CD14-positive monocyte (primary cell): ENCODE results near the gene RRP7A. TPM values are rescaled to one million over a fixed set of nuclear protein-coding genes. Genes with fewer than 3 reads are reported as not detected.
"Not testable (repeated sequence)": the region's sequence is repeated elsewhere in the genome, so short reads cannot be mapped to it uniquely, and the experiment has no call there.

ENCODE experiments used
- DNase-seq, 3 donors: peaks; one replicate each; pipeline ENCODE4 v3.0.0-alpha.2; 2011 to 2022
- H2AFZ ChIP-seq: 2 replicates; pipeline ENCODE4 v1.6.0; 2012; ENCODE audit warnings: mild to moderate bottlenecking, low read depth, low read length, inconsistent platforms; ENCODE audit not compliant: insufficient read depth, poor library complexity, severe bottlenecking
- H3K27ac ChIP-seq, 2 donors: 1 replicate in 1 of 2; 2 replicates in 1 of 2; pipeline ENCODE4 v1.5.1; 2012 to 2013; ENCODE audit warnings: low read length in 2 of 2, control low read depth in 1 of 2, inconsistent platforms in 1 of 2, low read depth in 1 of 2, mild to moderate bottlenecking in 1 of 2
- H3K27me3 ChIP-seq, 2 donors: one replicate each; pipeline versions ENCODE4 v1.6.0 to v1.6.1; 2011 to 2013; ENCODE audit warnings: low read length in 2 of 2; ENCODE audit not compliant: control insufficient read depth in 2 of 2, insufficient read depth in 2 of 2
- H3K36me3 ChIP-seq, 2 donors: replicated peaks in 1 of 2; 1 replicate in 1 of 2; 2 replicates in 1 of 2; pipeline versions ENCODE4 v1.5.1 to v1.6.1; 2012 to 2013; ENCODE audit warnings: low read length in 2 of 2, control low read depth in 1 of 2, inconsistent platforms in 1 of 2, mild to moderate bottlenecking in 1 of 2; ENCODE audit not compliant: insufficient read depth in 2 of 2, control insufficient read depth in 1 of 2
- H3K4me1 ChIP-seq, 2 donors: 1 replicate in 1 of 2; 2 replicates in 1 of 2; pipeline versions ENCODE4 v1.5.1 to v1.6.1; 2012 to 2013; ENCODE audit warnings: low read length in 2 of 2, control low read depth in 1 of 2, inconsistent platforms in 1 of 2, mild to moderate bottlenecking in 1 of 2, moderate library complexity in 1 of 2; ENCODE audit not compliant: insufficient read depth in 2 of 2, control insufficient read depth in 1 of 2
- H3K4me2 ChIP-seq: replicated peaks from 2 replicates; pipeline ENCODE3; 2012; ENCODE audit warnings: low read length, moderate library complexity, mild to moderate bottlenecking; ENCODE audit not compliant: poor library complexity, severe bottlenecking; ENCODE audit errors: extremely low read depth
- H3K4me3 ChIP-seq, 3 experiments: fragments of 200-600 bp in 1 of 3; sonication (generic) in 1 of 3; replicated peaks in 1 of 3; 1 replicate in 2 of 3; 2 replicates in 1 of 3; pipeline ENCODE4 v1.5.1; 2011 to 2013; ENCODE audit warnings: low read length in 3 of 3, mild to moderate bottlenecking in 3 of 3, control low read depth in 2 of 3, low read depth in 2 of 3, inconsistent platforms in 1 of 3, moderate library complexity in 1 of 3
- H3K79me2 ChIP-seq: 2 replicates; pipeline ENCODE4 v1.6.0; 2012; ENCODE audit warnings: mild to moderate bottlenecking, control low read depth, inconsistent platforms, low read length, moderate library complexity; ENCODE audit not compliant: insufficient read depth
- H3K9ac ChIP-seq: 2 replicates; pipeline ENCODE4 v1.6.0; 2017; ENCODE audit warnings: low read length, mild to moderate bottlenecking; ENCODE audit not compliant: insufficient read depth, poor library complexity, severe bottlenecking
- H3K9me3 ChIP-seq, 2 donors: replicated peaks in 1 of 2; 1 replicate in 1 of 2; 2 replicates in 1 of 2; pipeline versions ENCODE4 v1.5.1 to v1.6.1; 2012 to 2013; ENCODE audit warnings: low read length in 2 of 2, control low read depth in 1 of 2; ENCODE audit not compliant: control insufficient read depth in 1 of 2, insufficient read depth in 1 of 2
- H4K20me1 ChIP-seq: 2 replicates; pipeline ENCODE4 v1.6.0; 2012; ENCODE audit warnings: mild to moderate bottlenecking, low read length, control low read depth, moderate library complexity; ENCODE audit not compliant: insufficient read depth
- H3K27ac Mint-ChIP-seq, 7 donors: one replicate each; pipeline ENCODE4 v1.8.0; 2020; ENCODE audit warnings: mild to moderate bottlenecking in 7 of 7, mixed read lengths in 7 of 7, moderate library complexity in 6 of 7, inconsistent platforms in 2 of 7
- H3K27me3 Mint-ChIP-seq, 3 donors: one replicate each; pipeline ENCODE4 v1.8.0; 2021 to 2022; ENCODE audit warnings: low read depth in 3 of 3, mild to moderate bottlenecking in 3 of 3, mixed read lengths in 3 of 3, moderate library complexity in 3 of 3, inconsistent platforms in 1 of 3
- H3K36me3 Mint-ChIP-seq, 2 donors: one replicate each; pipeline ENCODE4 v1.8.0; 2020; ENCODE audit warnings: mixed read lengths in 2 of 2, inconsistent platforms in 1 of 2, mild to moderate bottlenecking in 1 of 2
- H3K4me1 Mint-ChIP-seq: one replicate; pipeline ENCODE4 v1.8.0; 2020; ENCODE audit warnings: mild to moderate bottlenecking, mixed read lengths
- H3K4me3 Mint-ChIP-seq, 2 donors: one replicate each; pipeline ENCODE4 v1.8.0; 2020; ENCODE audit warnings: mild to moderate bottlenecking in 2 of 2, mixed read lengths in 2 of 2, moderate library complexity in 1 of 2
- H3K9me3 Mint-ChIP-seq, 7 donors: one replicate each; pipeline ENCODE4 v1.8.0; 2020 to 2022; ENCODE audit warnings: mixed read lengths in 7 of 7, mild to moderate bottlenecking in 6 of 7, moderate library complexity in 6 of 7, inconsistent platforms in 2 of 7
- CTCF ChIP-seq: fragments of 200-600 bp; IDR thresholded peaks from one replicate; pipeline ENCODE4 v1.8.0; 2022; ENCODE audit warnings: antibody characterized with exemption, mild to moderate bottlenecking
- WGBS: methylation state at CpG from one replicate; pipeline ENCODE4 v1.1.5; 2013; ENCODE audit warnings: missing lambda C conversion rate; ENCODE audit not compliant: insufficient coverage; 5-methylcytosine and 5-hydroxymethylcytosine counted together
- intact Hi-C, 2 donors: fragments of 100-400 bp; cut with micrococcal nuclease; formaldehyde crosslinking; loops; one replicate each; pipeline versions ENCODE4 v1.15.0 to v1.15.1; 2023
- polyA plus RNA-seq, 3 donors: library from polyadenylated mRNA; depleted of rRNA in 1 of 3; unstranded in 2 of 3; stranded (reverse) in 1 of 3; fragments of 300-500 nt in 2 of 3; fragments of >200 nt in 1 of 3; fragmentation: Illumina TruSeq in 2 of 3; gene quantifications; 1 replicate in 2 of 3; 2 replicates in 1 of 3; pipeline ENCODE4 v1.2.3, GENCODE V29; 2012 to 2021

RRP7A gene
- polyA plus RNA-seq, 3 donors = 19.4 to 59.9 (median 29.1) TPM

- H3K27me3 Mint-ChIP-seq = no peaks in the 10 kb centered on the region
- H3K79me2 ChIP-seq = peaks cover 23% of the 10 kb centered on the region
- no peak overlapping the region for H3K4me2 ChIP-seq
- H3K27ac ChIP-seq = no peak overlapping the region
- peaks cover 5% of the 10 kb centered on the region for H4K20me1 ChIP-seq
- no peak overlapping the region for H3K9ac ChIP-seq
- peaks cover 14% of the 10 kb centered on the region for H3K4me1 Mint-ChIP-seq
- no peak for DNase-seq
- H3K27me3 ChIP-seq = no peaks in the 10 kb centered on the region
- H3K36me3 ChIP-seq = peaks cover 44 to 46% of the 10 kb centered on the region in 2 donors
- no peak overlapping the region for H2AFZ ChIP-seq
- 96% methylated on average over 14 of the region's 14 CpGs for WGBS
- no peak overlapping the region for H3K27ac Mint-ChIP-seq
- TF ChIP-seq CTCF = no peak
- H3K36me3 Mint-ChIP-seq = peaks cover 44 to 48% of the 10 kb centered on the region in 2 donors
- peaks cover 12 to 13% of the 10 kb centered on the region in 2 donors for H3K4me1 ChIP-seq
- H3K4me3 Mint-ChIP-seq = no peak overlapping the region
- no peak overlapping the region for H3K4me3 ChIP-seq
- no peaks in the 10 kb centered on the region for H3K9me3 ChIP-seq
- intact Hi-C loops = loop anchor here in 1 of 2 donors (5.0 to 10.0 kb wide), 2 partner anchors 36 to 61 kb away; partner anchors contain the start of gene SERHL2
- no peaks in the 10 kb centered on the region for H3K9me3 Mint-ChIP-seq
Observed at GRCh38 chr22:42515896-42516295, 3.7 kb downstream of the RRP7A start.

DNA sequence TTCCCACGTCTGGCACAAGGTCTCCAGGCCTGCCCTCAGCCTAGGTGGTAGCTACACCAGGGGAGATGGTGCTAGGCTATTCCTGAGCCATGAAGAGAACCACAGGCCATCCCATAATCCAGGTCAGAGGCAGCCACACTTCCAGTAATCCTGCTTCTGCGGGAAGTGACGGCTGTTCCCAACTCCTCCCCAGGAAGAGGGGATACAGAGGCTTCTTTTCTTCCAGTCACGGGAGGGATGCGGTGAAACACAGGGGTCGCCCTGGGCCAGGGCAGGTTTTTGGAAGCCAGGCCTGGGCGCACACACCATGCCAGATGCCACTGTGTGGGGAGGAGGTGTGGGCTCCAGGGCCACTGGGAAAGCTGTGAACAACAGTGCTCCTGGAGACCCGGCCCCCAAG is 4.3 kb downstream of the RRP7A start:
- Mint-ChIP-seq H3K36me3 (peaks cover 48 to 52% of the 10 kb centered on the region in 2 donors), H3K4me1 (peaks cover 14% of the 10 kb centered on the region), H3K27ac (peak overlapping the region in 1 of 7 donors; percentile 37)
- not testable (repeated sequence) for H3K4me3 Mint-ChIP-seq, H3K4me3 ChIP-seq, H3K9me3 Mint-ChIP-seq, H3K9ac ChIP-seq, H3K4me2 ChIP-seq, H3K27me3 ChIP-seq, H3K27me3 Mint-ChIP-seq, H3K27ac ChIP-seq, H2AFZ ChIP-seq, DNase-seq, H4K20me1 ChIP-seq, H3K9me3 ChIP-seq
- WGBS = 100% methylated on average over 6 of the region's 8 CpGs
- H3K79me2 ChIP-seq = peaks cover 23% of the 10 kb centered on the region
- peaks cover 12 to 13% of the 10 kb centered on the region in 2 donors for H3K4me1 ChIP-seq
- intact Hi-C loops = loop anchor here in 1 of 2 donors (5.0 to 10.0 kb wide), 2 partner anchors 37 to 61 kb away; partner anchors contain the start of gene SERHL2
- peaks cover 46 to 48% of the 10 kb centered on the region in 2 donors for H3K36me3 ChIP-seq

DNA sequence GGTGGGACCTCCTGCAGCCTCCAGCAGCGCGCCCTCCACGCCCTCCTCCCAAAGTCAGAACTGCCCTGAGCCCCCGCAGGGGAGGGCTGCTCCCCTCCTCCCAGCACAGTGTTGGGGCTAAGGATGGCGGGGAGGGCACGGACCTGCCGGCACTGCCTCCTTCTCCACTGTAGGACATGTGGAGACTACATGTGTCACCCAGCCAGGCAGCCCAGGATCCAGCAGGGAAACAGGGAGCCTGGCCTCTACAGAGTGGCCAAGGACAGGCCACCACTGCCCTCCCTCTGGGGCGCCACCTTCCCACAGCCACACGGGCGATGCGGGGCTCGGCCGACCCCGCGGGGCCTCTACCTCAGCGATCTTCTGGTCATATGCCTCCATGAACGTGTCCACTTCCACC is 5.3 kb downstream of the RRP7A start:
- H3K4me3 Mint-ChIP-seq, H3K27me3 Mint-ChIP-seq, H4K20me1 ChIP-seq, H2AFZ ChIP-seq, H3K27me3 ChIP-seq, H3K9me3 Mint-ChIP-seq, H3K9me3 ChIP-seq, H3K4me2 ChIP-seq, H3K4me1 ChIP-seq, H3K27ac Mint-ChIP-seq, H3K4me3 ChIP-seq, H3K4me1 Mint-ChIP-seq, DNase-seq, H3K27ac ChIP-seq, H3K9ac ChIP-seq: not testable (repeated sequence)
- Histone ChIP-seq H3K79me2 (peaks cover 17% of the 10 kb centered on the region), H3K36me3 (peaks cover 46 to 48% of the 10 kb centered on the region in 2 donors)
- 96% methylated on average over 3 of the region's 17 CpGs for WGBS
- peaks cover 48 to 52% of the 10 kb centered on the region in 2 donors for H3K36me3 Mint-ChIP-seq
- intact Hi-C loops = loop anchor here in 1 of 2 donors (10.0 kb wide), 1 partner anchor 60 kb away; no protein-coding TSS in a partner anchor
